C4-2B (cell line): ENCODE measurements around the gene GGPS1.

Experiments
- CTCF ChIP-seq: fragments of 450-650 bp; conservative IDR thresholded peaks from 2 replicates; pipeline ENCODE4 v1.5.1; 2017; ENCODE audit warnings: mild to moderate bottlenecking
- ZFX ChIP-seq: fragments of 450-650 bp; IDR thresholded peaks from 2 replicates; pipeline ENCODE4 v1.6.1; 2017

- no peak for TF ChIP-seq CTCF
- no peak for TF ChIP-seq ZFX
These were observed 15.1 kb upstream of the GGPS1 start for GRCh38 chr1:235313262-235313661.
